ENCODE data around the gene CACNG4.

CACNG4 gene

DNA sequence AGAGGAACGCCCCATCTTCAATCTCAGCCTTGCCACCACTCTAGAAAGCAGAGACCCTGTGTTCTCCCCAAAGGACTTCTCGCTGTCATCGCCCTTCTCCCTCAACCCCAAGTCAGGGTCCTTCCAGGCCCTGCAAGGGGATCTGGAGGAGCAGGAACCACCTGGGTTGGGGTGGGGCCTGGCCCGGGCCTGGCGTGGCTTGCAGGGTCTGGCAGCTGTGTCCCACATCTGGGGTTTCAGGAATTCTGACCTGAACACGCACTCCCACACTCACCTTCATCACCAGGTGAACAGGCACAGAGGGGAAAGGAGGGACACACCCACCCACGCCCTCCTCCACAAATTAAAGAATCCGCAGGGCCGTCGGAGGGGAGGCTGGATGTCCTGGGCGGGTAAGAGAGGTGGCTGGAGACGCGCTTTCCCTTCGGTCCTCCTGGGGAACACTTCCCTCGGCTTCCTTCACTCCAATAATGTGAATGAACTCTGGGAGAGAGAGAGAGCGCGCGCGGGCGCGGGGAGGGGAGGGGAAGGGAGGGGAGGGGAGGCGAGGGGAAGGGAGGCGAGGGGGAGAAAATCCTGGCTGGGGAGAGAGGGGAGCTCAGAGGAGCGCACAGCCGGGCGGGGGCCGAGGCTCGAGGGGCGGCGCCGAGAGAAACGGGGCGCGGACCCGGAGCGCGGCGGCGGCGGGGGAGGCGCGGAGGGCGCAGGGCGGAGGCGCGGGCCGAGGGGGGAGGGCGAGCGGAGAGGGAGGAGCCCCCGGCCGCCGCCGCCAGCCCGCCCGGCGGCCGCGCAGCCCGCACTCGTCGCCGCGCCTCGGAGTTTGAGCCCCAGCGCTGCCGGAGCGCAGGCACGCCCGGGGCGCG, at the start of gene CACNG4:
CACNG4 (plus strand) TSS at position 799 of the 863 bp plus-strand sequence. CDS start 205 bp downstream, outside the sequence.
- DNase-seq (ENCODE audit: low spot score), result no peak

DNA sequence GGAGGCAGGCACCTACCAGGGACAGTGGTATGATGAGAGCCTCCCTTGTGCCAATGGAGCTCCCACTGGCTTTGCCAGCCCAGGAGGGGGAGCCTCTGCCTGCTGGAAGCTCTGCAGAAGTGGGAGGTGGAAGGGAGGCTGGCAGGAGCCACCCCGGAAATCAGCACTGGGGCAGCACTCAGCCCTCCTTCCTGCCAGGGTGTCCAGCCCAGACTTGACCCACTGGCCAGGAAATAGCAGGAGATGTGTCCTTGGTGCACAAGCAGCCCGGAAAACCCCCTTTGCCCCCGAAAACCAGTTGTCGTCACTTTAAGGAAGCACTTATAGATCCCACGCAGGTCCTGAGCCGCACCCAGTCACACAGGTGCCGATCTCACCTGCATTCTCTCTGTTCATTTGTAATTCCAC, 49.3 kb upstream of the CACNG4 start:
- DNase-seq (ENCODE audit: low spot score), result no peak

DNA sequence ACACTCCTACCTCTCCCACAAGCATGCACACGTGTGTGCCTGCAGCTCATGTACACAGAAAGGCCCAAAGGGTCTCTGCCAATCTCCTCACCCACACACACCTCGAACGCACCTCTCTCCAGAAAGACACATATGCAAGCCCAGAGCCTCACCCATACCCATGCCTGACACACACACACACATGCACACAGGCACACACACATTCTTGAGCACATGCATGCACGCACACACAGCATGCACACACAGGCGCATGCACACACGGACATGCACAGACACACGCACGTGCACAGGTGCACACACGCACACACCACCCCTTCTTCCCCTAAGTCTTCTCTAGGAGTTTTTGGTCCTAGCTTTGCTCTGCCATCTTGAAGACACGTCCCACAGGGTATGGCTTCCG, 48.7 kb upstream of the CACNG4 start:
- DNase-seq (ENCODE audit: low spot score), result no peak

DNA sequence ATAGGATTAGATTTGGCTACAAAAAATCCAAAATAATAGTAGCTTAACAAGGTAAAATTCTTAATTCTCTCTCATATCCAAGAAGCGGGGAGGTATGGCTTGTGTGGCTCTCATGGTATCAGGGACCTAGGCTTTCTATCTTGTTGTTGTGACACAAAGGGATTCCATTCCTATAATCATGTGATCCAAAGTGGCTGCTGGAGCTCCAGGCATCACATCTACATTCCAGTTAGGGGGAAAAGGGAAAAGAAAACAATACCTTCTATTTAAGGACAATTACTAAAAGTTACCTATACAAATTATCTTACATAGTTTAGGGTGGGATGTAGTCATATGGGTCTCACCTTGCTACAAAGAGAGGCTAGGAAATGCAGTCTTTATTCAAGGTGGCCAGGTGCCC, 47.6 kb upstream of the CACNG4 start:
- no peak for DNase-seq (ENCODE audit: low spot score)

DNA sequence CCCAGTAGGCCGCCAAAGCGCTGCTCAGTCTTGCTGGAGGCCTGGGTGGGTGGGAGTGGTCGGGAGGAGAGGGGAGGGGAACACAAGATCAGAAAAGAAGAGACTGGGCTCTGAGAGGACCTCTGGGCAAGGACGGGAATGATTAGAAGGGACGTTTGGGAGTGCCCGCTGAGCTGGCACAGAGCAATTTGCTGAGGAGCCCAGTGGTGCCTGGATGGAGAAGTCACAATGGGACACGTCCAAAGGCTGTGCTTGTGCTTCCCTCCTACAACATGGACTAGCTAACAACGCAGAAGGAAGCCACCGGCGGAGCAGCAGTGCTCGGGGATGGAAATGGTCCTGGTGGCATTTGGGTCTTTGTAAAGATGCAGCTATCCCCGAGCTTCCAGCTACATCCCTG, 45.6 kb upstream of the CACNG4 start:
- no peak for DNase-seq (ENCODE audit: low spot score)

DNA sequence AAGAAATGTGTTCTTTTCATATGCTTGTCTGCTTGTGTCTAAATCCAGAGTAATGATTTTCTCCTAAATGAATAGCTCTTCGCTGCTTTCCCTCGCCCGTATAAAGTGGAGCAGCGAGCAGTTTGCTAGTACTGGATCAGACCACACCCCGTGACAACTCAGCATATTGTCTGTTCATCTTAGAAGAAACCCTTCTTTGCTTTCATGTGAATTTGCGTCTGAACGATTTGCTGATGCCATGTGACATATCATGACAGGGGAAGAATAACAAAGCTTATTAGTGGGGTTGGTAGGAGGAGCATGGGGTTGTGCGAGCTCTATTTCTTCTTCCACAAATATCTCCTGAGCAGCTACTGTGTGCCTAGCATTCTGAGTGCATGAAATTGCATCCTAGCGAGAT, 44.1 kb upstream of the CACNG4 start:
- DNase-seq (ENCODE audit: low spot score), result no peak

DNA sequence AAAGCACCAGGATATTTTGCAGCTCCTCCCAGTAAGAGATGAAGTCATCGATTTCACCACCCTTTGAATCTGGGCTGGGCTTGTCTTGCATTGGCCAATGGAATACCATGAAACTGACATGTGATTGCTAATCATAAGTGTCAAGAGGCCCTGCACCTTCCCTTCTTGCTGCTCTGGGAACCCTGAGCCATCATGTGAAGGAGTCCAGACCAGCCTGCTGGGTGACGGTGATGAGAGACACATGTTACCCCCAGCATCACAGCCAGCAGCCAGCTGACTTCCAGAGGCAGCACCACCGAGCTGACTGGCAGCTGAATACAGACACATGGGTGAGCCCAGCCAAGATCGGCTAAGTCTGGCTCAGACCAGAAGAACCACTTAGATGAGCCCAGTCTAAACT, 43.6 kb upstream of the CACNG4 start:
- DNase-seq (ENCODE audit: low spot score), result no peak

DNA sequence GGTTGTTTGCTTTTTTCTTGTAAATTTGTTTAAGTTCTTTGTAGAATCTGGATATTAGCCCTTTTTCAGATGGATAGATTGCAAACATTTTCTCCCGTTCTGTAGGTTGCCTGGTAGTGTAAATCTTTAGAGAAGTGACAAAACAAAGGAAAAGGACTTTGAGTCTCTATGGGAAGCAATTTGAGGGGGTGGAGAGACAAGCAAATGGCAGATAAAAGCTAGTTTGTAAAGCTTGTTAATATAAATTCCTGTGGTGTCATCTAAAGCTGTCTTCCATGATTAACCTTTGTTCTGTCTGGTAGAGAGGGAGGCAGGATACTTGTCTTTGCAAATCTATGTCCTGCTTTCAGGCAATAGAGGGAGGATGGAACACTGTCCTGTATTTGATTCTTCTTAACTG, 40.6 kb upstream of the CACNG4 start:
- DNase-seq (ENCODE audit: low spot score), result no peak

DNA sequence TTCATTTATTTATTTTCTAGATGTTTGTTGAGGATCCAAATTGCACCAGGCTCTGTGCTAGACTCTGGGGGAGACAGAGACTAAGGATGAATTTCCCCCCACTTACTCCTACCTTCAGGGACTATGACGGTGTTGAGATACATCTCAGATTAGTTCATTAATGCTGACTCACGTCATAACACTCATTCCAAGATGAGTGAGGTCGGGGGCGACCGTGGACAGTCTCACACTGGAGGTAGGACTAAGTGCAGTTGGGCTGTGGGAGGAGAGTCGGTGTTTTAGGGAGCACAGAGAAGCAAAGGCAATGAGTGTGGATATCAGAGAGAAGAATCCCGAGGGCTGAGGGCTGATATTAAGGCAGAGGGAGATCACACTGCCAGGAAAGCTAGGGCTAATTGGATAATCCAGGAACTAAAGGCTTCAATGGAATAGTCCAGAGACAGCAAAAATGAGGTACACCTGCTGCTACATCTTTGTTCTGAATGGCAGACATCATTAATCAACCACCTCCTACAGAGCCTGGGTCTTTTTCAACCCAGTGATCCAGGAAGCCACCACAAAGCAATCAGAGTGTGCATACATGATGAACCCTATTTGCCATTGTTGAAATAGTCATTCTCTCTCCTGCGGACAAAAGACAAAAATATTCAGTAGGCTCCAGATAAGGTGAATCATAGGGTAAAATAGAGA, 38.6 kb upstream of the CACNG4 start:
- no peak for DNase-seq (ENCODE audit: low spot score)

DNA sequence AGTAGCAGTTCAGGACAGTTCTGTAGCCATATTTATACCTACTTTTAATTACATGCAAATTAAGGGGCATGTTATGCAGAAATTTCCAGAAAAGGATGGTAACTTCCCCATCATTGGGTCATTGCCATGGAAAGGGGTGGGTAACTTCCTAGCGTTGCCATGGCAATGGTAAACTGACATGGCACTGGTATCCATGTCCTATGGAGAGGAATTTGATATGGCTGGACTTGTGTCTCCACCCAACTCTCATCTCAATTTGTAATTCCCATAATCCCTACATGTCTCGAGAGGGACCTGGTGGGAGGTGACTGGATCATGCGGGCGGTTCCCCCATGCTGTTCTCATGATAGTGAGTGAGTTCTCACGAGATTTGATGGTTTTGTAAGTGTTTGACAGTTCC, 35.6 kb upstream of the CACNG4 start:
- DNase-seq (ENCODE audit: low spot score), result no peak

DNA sequence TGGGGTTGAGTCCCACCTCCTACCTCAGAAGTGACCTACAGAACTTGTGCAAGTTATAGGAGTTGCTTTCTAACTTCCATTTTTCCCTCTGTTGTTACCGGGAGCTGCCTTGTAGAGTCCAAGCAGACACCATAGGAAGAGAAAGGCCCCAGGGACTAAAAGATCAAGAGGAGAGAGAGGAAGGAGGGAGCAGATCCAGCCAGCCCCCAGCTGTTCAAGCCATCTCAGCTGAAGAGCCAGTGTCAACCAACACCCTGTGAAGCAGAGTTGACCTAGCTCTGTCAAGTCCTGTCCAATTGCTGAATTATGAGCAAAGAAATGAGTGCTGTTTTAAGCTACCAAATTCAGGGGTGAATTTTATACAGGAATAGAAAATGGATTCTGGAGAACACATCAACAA, 34.9 kb upstream of the CACNG4 start:
- DNase-seq (ENCODE audit: low spot score), result no peak

DNA sequence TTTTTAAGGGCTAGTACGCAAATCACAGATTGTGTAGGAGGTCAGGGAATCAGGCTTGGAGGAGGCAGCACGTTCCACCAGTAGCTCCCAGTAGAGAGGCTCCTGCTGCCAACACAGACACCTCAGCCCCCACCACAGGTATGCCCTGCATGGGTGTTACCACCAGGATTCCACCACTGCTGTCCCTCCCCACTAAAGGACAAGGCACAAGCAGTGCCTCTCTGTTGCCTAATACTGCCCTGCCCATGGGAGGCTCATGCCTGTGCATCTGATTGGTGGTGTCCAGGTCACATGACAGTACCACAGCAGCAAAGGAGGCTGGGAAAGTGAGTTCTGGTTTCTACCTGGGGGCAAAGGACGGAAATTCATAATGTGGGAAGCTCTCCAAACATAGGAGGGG, 33.6 kb upstream of the CACNG4 start:
- DNase-seq (ENCODE audit: low spot score), result no peak

DNA sequence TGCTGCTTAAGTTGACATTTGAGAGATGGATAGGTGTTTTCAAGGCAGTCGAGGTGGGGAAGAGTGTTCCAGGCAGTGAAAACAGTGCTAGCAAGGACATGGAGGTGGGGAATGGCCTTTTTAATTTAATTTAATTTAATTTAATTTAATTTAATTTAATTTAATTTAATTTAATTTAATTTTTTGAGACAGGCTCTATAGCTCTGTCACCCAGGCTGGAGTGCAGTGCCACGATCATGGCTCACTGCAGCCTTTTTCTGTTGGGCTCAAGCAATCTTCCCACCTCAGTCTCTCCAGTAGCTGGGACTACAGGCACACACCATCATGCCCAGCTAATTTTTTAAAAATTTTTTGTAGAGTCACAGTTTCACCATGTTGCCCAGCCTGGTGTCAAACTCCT, 32.2 kb upstream of the CACNG4 start:
- DNase-seq (ENCODE audit: low spot score), result no peak

DNA sequence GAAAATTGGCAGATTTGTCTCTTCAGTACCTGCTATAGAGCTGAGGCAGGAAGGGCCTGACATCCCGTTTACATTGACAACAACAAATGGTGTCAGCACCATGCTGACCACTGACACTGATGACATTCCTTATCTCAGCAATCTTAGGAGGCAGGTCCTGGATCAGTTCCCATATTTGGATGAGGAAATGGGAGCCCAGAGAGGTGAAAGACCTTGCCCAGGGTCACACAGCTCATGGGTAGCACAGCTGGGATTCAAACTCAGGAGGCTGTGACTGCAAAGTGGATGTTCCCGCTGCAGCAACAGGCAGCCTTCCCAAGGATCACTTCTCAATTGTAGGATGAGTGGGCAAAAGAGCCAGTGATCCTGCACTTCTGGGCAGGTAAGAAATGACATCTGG, 30.5 kb upstream of the CACNG4 start:
- no peak for DNase-seq (ENCODE audit: low spot score)

DNA sequence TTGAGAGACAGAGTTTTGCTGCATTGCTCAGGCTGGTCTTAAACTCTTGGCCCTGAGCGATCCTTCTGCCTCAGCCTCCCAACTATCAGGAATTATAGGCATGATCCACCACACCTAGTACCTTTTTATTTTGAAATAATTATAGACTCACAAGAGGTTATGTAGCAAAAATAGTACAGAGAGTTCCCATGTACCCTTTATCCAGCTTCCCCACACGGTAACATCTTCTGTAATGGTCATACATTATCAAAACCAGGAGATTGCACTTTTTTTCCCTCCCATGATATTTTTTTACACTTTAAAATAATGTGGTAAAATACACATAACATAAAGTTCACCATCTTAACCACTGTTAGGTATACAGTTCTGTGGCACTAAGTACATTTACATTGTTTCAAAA, 28.8 kb upstream of the CACNG4 start:
- DNase-seq (ENCODE audit: low spot score), result no peak

DNA sequence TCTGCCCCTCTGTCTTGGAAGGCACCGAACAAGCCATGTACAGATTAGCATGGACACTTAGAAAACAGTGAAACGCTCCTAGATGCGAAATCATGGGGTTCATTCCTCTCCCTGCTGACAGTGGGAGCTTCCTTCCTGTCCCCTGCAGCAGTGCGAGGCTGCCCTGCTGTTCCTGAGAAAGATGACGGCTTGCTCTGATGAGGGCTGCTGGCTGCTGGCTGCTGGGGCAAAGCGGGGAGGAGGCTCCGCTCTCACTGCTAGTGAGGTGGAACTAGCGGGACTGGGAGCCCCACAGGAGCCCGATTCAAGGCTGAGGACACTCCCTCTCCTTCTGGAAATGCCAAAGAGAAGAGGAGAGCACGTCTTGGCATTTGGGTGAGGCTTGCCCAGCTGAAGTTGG, 25.9 kb upstream of the CACNG4 start:
- no peak for DNase-seq (ENCODE audit: low spot score)

DNA sequence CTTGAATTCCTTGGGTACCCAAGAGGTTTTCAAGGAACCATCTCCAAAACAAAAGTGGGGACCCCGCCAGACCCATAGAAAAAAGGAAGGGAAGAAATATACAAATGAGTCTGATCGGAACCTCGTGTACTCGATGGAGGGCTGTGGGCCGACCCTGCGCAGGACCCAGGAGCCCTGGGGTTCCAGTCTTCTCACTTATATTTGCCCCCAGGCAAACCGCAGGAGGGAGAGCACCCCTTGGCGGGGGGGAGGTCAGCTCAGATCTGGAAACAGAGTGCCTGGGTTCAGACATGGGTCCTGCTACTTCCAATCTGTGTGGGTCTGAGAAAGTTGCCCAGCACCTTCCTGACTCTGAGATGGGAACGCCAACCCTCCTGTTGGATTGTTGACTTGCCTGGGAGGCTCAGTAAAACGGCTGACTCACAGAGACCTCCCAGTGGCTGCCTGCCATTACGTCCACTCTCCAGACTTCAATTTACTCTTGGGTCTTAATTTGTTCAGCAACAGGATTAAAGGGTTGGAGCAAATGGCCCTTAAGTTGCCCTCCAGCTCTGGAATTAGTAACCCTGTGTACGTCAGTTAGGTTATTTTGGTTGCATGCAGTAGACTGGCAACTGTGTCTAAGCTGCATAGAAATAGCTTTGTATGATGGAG, 24.9 kb upstream of the CACNG4 start:
- no peak for DNase-seq (ENCODE audit: low spot score)

DNA sequence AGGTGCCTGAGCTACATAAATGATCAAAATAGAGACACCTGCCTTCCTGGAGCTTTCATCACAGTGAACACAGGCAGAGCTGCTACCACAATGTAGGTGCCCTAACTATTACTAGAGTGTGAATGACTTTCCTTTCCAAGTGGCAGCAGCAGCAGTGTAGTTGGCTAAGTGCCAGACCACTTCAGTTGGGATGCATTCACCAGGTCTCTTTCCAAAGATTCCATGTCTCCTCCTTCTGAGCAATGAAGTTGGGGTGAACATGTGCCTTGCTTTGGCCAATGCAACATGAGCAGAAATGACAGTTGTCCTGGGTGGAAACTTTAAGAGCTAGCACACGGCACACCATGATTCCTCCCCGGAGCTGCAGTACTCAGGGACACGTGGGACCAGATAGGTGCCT, 23.3 kb upstream of the CACNG4 start:
- DNase-seq (ENCODE audit: low spot score), result no peak

DNA sequence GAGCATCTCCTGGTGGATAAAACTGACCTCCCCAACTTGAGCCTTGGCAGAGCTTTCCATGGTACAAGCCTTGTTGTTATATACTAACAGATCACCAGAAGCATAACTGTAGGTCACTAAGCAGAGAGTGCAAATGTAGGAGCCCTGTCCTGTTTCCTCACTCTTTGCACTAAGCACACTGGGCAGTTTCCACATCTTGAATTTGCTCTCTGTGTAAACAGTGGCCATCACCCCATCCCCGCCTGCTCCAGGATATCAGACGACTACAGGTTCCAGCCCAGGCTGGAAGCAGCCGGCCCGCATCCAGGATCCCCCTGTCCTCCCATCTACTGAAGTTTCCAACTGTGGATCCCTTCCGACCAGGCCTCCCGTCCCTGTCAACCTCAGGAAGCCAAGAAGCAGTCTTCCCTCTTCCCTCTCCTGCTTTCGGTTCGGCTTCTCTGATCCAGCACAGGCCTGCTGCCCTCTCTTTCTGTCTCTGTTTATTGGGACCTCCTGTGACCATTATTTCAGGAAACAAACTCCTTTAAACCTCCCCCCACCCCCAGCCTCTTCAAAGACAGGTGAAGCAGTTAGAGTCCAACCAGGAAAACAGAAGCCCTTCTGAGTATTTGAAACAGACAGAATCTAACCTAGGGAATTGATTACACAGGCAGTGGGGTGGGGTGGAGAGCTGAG, 22.6 kb upstream of the CACNG4 start:
- DNase-seq (ENCODE audit: low spot score), result no peak

DNA sequence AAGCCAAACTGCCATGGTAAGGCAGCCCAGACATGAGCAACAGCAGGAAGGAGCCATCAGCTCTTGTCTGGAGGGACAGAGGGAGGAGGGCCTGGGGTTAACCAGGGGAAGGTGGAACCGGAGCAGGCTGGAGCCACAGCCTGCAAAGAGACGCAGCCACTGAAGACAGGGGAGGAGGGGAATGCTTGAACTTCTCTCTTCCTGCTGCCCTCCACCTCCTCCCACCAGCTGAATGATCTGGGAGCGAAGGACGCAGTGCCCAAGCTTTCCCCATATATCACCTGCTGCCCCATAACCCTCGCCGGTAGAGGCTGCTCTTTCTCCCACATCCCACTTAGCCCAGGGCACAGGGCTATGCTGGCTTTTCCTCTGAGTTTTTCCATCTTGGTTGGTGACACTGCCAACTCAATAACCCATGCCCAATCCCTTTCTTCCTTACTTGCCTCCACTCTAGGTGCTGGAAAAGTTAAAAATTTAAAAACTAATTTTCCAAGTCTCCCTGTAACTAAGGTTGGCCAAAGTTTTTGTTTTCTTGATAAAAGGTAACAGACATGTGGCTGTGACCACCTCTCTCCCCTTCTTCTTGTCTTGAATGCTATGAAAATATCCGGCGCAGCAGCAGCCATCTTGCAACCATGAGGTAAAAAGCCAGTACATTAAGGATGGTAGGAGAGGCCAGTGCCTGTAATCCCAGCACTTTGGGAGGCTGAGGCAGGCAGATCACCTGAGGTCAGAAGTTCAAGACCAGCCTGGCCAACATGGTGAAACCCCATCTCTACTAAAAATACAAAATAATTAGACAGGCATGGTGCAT, 21.8 kb upstream of the CACNG4 start:
- no peak for DNase-seq (ENCODE audit: low spot score)

DNA sequence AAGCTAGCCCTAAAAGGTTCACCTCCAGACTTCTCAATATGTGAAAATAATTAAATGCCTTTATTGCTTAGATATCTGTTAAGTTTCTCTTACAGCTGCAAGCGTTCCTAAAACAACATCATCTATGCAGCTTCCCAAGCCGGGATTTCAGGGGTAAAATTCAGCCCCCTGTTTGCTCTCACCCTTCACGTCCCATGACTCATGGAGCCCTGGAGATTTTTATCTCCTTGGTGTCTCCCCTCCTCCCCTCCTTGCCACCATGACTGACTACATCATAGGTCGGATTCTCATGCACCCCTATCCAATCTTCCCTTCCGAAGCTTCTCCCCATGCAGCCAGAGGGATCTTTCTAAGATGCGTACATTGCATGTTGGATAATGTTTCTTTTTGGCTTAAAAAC, 21.0 kb upstream of the CACNG4 start:
- DNase-seq (ENCODE audit: low spot score), result no peak
